ENCODE data around the gene REV3L.

DNA sequence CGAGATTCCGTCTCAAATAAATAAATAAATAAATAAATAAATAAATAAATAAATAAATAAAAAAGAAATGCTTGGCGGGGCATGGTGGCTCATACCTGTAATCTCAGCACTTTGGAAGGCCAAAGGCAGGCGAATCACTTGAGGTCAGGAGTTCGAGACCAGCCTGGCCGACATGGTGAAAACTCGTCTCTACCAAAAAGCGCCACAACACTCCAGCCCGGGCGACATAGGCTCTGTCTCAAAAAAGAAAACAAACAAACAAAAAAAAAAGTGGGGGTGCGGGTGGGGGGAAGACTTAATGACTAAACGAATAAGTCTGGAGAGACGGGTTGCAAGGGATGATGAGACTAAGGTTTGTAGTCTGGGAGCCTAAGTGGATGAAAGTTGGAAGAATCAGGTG is 225.0 kb downstream of the REV3L start:
- no peak for TF ChIP-seq MEF2D (CRISPR knock-in tag; IDR thresholded peaks at IDR 0.05)
- no peak for TF ChIP-seq ZMYM4 (CRISPR knock-in tag; IDR thresholded peaks at IDR 0.05)
- TF ChIP-seq, protein P1, sequence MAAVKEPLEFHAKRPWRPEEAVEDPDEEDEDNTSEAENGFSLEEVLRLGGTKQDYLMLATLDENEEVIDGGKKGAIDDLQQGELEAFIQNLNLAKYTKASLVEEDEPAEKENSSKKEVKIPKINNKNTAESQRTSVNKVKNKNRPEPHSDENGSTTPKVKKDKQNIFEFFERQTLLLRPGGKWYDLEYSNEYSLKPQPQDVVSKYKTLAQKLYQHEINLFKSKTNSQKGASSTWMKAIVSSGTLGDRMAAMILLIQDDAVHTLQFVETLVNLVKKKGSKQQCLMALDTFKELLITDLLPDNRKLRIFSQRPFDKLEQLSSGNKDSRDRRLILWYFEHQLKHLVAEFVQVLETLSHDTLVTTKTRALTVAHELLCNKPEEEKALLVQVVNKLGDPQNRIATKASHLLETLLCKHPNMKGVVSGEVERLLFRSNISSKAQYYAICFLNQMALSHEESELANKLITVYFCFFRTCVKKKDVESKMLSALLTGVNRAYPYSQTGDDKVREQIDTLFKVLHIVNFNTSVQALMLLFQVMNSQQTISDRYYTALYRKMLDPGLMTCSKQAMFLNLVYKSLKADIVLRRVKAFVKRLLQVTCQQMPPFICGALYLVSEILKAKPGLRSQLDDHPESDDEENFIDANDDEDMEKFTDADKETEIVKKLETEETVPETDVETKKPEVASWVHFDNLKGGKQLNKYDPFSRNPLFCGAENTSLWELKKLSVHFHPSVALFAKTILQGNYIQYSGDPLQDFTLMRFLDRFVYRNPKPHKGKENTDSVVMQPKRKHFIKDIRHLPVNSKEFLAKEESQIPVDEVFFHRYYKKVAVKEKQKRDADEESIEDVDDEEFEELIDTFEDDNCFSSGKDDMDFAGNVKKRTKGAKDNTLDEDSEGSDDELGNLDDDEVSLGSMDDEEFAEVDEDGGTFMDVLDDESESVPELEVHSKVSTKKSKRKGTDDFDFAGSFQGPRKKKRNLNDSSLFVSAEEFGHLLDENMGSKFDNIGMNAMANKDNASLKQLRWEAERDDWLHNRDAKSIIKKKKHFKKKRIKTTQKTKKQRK (IDR thresholded peaks at IDR 0.05; ENCODE audit: low read length), result no peak
- TF ChIP-seq POLR2AphosphoS5 (IDR thresholded peaks at IDR 0.05; ENCODE audit: low read depth, low read length), result no peak
- TF ChIP-seq POLR2A (IDR thresholded peaks at IDR 0.05; ENCODE audit: insufficient read depth in 1 of 2, low read depth in 2 of 2, low read length in 2 of 2), result no peak

Data from HepG2 (cell line).